ENCODE results near the gene SLCO3A1.

- TF ChIP-seq CTCF (IDR thresholded peaks at IDR 0.05): peak in 5 of 6 experiments; percentile 7 to 52 (median 36)
- TF ChIP-seq POLR2A (IDR thresholded peaks at IDR 0.05): no peak
Measured at GRCh38 chr15:91973481-91973880, 120.0 kb downstream of the SLCO3A1 start.
